Liver (tissue), 9 donors: ENCODE data around the gene DNMT3A. TPM values are rescaled to one million over a fixed set of nuclear protein-coding genes. Genes with fewer than 3 reads are reported as not detected.

Experiments used
- DNase-seq: peaks from one replicate; pipeline ENCODE4 v3.0.0-alpha.2; 2017; ENCODE audit warnings: low spot score
- H3K27ac ChIP-seq, 2 donors: one replicate each; pipeline ENCODE4 v1.7.0; 2013; ENCODE audit warnings: inconsistent platforms in 2 of 2, low read length in 2 of 2, control low read depth in 1 of 2, low read depth in 1 of 2, mild to moderate bottlenecking in 1 of 2
- H3K27me3 ChIP-seq, 4 donors: one replicate each; pipeline versions ENCODE4 v1.6.1 to v1.7.0; 2013; ENCODE audit warnings: low read length in 3 of 4, inconsistent platforms in 1 of 4, mild to moderate bottlenecking in 1 of 4, moderate library complexity in 1 of 4; ENCODE audit not compliant: control insufficient read depth in 4 of 4, insufficient read depth in 4 of 4
- H3K36me3 ChIP-seq, 4 donors: one replicate each; pipeline versions ENCODE4 v1.6.1 to v1.7.0; 2013; ENCODE audit warnings: low read length in 3 of 4, mild to moderate bottlenecking in 3 of 4, low read depth in 1 of 4, moderate library complexity in 1 of 4; ENCODE audit not compliant: control insufficient read depth in 4 of 4, insufficient read depth in 3 of 4
- H3K4me1 ChIP-seq, 4 donors: one replicate each; pipeline versions ENCODE4 v1.6.1 to v1.7.0; 2013; ENCODE audit warnings: low read length in 3 of 4, mild to moderate bottlenecking in 3 of 4, moderate library complexity in 1 of 4; ENCODE audit not compliant: control insufficient read depth in 4 of 4, insufficient read depth in 4 of 4
- H3K4me3 ChIP-seq, 3 donors: one replicate each; pipeline versions ENCODE4 v1.6.1 to v1.7.0; 2013; ENCODE audit warnings: low read length in 3 of 3, control low read depth in 1 of 3, low read depth in 1 of 3, mild to moderate bottlenecking in 1 of 3
- H3K9ac ChIP-seq, 2 donors: one replicate each; pipeline ENCODE4 v1.7.0; 2013; ENCODE audit warnings: low read length in 2 of 2, mild to moderate bottlenecking in 2 of 2, moderate library complexity in 2 of 2, control low read depth in 1 of 2, low read depth in 1 of 2
- H3K9me3 ChIP-seq, 4 donors: one replicate each; pipeline versions ENCODE4 v1.6.1 to v1.7.0; 2013; ENCODE audit warnings: low read length in 3 of 4; ENCODE audit not compliant: control insufficient read depth in 4 of 4
- EGR1 ChIP-seq, 2 donors: IDR thresholded peaks; 2 replicates each; pipeline ENCODE4 v1.6.1; 2016 to 2018; ENCODE audit warnings: antibody characterized with exemption in 2 of 2, low read depth in 2 of 2
- FOXA1 ChIP-seq: IDR thresholded peaks from 2 replicates; pipeline ENCODE4 v1.6.1; 2016; ENCODE audit warnings: antibody characterized with exemption
- FOXA2 ChIP-seq: IDR thresholded peaks from 2 replicates; pipeline ENCODE4 v1.6.1; 2016; ENCODE audit warnings: antibody characterized with exemption
- GABPA ChIP-seq, 2 donors: IDR thresholded peaks in 1 of 2; conservative IDR thresholded peaks in 1 of 2; 2 replicates each; pipeline ENCODE4 v1.6.1; 2016; ENCODE audit warnings: antibody characterized with exemption in 2 of 2, mild to moderate bottlenecking in 1 of 2, moderate library complexity in 1 of 2
- HNF4A ChIP-seq, 2 donors: conservative IDR thresholded peaks; 2 replicates each; pipeline ENCODE4 v1.6.1; 2016; ENCODE audit warnings: antibody characterized with exemption in 2 of 2, mild to moderate bottlenecking in 2 of 2
- HNF4G ChIP-seq: IDR thresholded peaks from 2 replicates; pipeline ENCODE4 v1.6.1; 2016; ENCODE audit warnings: antibody characterized with exemption
- JUND ChIP-seq, 2 donors: IDR thresholded peaks; 2 replicates each; pipeline ENCODE4 v1.6.1; 2016; ENCODE audit warnings: antibody characterized with exemption in 2 of 2
- NR2F2 ChIP-seq: IDR thresholded peaks from 2 replicates; pipeline ENCODE4 v1.6.1; 2016; ENCODE audit warnings: antibody characterized with exemption
- RAD21 ChIP-seq, 2 donors: IDR thresholded peaks; 2 replicates each; pipeline ENCODE4 v1.6.1; 2016; ENCODE audit warnings: antibody characterized with exemption in 2 of 2, mild to moderate bottlenecking in 2 of 2
- REST ChIP-seq: IDR thresholded peaks from 2 replicates; pipeline ENCODE4 v1.6.1; 2016; ENCODE audit warnings: antibody characterized with exemption, mild to moderate bottlenecking
- RXRA ChIP-seq, 2 donors: IDR thresholded peaks; 2 replicates each; pipeline ENCODE4 v1.6.1; 2017 to 2018; ENCODE audit warnings: antibody characterized with exemption in 2 of 2, mild to moderate bottlenecking in 1 of 2
- SP1 ChIP-seq: IDR thresholded peaks from 2 replicates; pipeline ENCODE4 v1.6.1; 2018; ENCODE audit warnings: antibody characterized with exemption, mild to moderate bottlenecking
- TAF1 ChIP-seq: conservative IDR thresholded peaks from 2 replicates; pipeline ENCODE4 v1.6.1; 2016; ENCODE audit warnings: antibody characterized with exemption, mild to moderate bottlenecking
- ZBTB33 ChIP-seq: IDR thresholded peaks from 2 replicates; pipeline ENCODE4 v1.6.1; 2016; ENCODE audit warnings: antibody characterized with exemption
- WGBS: extraction: QIAGEN DNeasy Blood & Tissue Kit; methylation state at CpG from one replicate; pipeline ENCODE4 v1.1.7; 2013; 5-methylcytosine and 5-hydroxymethylcytosine counted together
- polyA plus RNA-seq, 2 donors: library from polyadenylated mRNA; stranded (reverse) in 1 of 2; unstranded in 1 of 2; fragments of 200-250 nt in 1 of 2; fragments of >200 nt in 1 of 2; fragmentation: Nextera tagmentation in 1 of 2; extraction: Ambion mirVana in 1 of 2; gene quantifications; one replicate each; pipeline versions ENCODE4 v1.2.1 to v1.2.3, GENCODE V29; 2013 to 2015
- total RNA-seq, 2 donors: library from RNA; depleted of rRNA; stranded (reverse); fragments of >200 nt; gene quantifications; one replicate each; pipeline ENCODE4 v1.2.3, GENCODE V29; 2014
- TF ChIP-seq, protein P1 (sequence below): IDR thresholded peaks from 2 replicates; pipeline ENCODE4 v1.6.1; 2016; ENCODE audit warnings: antibody characterized with exemption
- TF ChIP-seq, protein P2 (sequence below): fragments of 150-350 bp; IDR thresholded peaks from 2 replicates; pipeline ENCODE4 v1.5.1; 2017; ENCODE audit warnings: improper control_type of control experiment, low read depth, low read length; ENCODE audit not compliant: missing input control
- TF ChIP-seq, protein P3 (sequence below): IDR thresholded peaks from 2 replicates; pipeline ENCODE4 v1.6.1; 2016; ENCODE audit warnings: antibody characterized with exemption
- donor health status: healthy.
- donor health status: healthy.
- donor health status: healthy.
- donor health status: healthy.
- donor health status: healthy.

Gene DNMT3A
- total and polyA plus RNA-seq, 4 donors: 3.5 to 24.2 (median 8.1) TPM

DNA sequence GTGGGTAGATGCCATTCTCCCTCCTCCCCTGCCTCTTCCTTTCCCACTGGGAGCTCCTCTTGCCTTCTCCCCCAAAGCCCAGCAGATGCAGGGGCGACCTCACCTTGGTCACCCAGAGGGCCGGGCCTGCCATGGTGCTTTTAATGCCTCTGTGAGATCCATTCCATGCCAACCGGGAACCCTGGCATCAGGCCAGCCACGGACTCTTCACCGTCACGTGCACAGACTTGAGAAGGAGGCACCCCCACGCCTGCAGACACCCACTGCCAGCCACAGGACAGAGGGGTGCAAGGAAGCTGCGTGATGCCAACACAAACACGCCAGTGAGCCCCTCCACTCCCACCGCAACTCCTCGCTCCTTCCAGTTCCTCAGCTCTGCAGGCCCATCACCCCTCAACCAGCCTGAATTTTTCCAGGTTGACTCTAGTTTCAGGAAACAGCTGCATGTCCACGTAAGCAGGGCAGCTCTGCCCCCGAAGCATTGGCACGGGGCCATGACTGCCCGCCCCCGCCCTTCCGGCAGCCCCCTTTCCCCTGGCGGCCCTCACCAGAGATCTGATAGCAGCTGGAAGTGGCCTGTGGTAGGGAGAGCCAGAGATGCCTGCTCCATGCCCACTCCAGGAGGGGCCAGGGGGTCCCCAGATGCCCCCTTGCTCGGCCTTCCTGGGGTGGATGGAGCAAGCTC, 50.8 kb downstream of the DNMT3A start:
- TF ChIP-seq RAD21 (IDR thresholded peaks at IDR 0.05) (no peak), SP1 (no peak), HNF4A (conservative IDR thresholded peaks at IDR 0.05) (no peak), HNF4G (no peak), GABPA (IDR thresholded peaks at IDR 0.05 in 1 of 2, conservative IDR thresholded peaks at IDR 0.05 in 1 of 2) (no peak), FOXA2 (no peak), JUND (IDR thresholded peaks at IDR 0.05) (no peak), FOXA1 (no peak), EGR1 (IDR thresholded peaks at IDR 0.05; ENCODE audit: low read depth in 2 of 2) (no peak), ZBTB33 (no peak), REST (no peak), TAF1 (no peak), NR2F2 (no peak), RXRA (IDR thresholded peaks at IDR 0.05) (no peak)
- TF ChIP-seq, protein P1, sequence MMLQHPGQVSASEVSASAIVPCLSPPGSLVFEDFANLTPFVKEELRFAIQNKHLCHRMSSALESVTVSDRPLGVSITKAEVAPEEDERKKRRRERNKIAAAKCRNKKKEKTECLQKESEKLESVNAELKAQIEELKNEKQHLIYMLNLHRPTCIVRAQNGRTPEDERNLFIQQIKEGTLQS: no peak
- TF ChIP-seq, protein P2, sequence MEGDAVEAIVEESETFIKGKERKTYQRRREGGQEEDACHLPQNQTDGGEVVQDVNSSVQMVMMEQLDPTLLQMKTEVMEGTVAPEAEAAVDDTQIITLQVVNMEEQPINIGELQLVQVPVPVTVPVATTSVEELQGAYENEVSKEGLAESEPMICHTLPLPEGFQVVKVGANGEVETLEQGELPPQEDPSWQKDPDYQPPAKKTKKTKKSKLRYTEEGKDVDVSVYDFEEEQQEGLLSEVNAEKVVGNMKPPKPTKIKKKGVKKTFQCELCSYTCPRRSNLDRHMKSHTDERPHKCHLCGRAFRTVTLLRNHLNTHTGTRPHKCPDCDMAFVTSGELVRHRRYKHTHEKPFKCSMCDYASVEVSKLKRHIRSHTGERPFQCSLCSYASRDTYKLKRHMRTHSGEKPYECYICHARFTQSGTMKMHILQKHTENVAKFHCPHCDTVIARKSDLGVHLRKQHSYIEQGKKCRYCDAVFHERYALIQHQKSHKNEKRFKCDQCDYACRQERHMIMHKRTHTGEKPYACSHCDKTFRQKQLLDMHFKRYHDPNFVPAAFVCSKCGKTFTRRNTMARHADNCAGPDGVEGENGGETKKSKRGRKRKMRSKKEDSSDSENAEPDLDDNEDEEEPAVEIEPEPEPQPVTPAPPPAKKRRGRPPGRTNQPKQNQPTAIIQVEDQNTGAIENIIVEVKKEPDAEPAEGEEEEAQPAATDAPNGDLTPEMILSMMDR: no peak
- TF ChIP-seq, protein P3, sequence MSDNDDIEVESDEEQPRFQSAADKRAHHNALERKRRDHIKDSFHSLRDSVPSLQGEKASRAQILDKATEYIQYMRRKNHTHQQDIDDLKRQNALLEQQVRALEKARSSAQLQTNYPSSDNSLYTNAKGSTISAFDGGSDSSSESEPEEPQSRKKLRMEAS: no peak
- Histone ChIP-seq H3K4me3 (no peak overlapping the region), H3K4me1 (peaks cover 3 to 11% (median 7%) of the 10 kb centered on the region in 4 donors), H3K27ac (no peak overlapping the region), H3K9ac (no peak overlapping the region), H3K9me3 (no peaks in the 10 kb centered on the region), H3K36me3 (no peaks in the 10 kb centered on the region), H3K27me3 (no peaks in the 10 kb centered on the region)
- WGBS: 81% methylated on average over 19 of the region's 19 CpGs
- no peak for DNase-seq
